Gastroesophageal sphincter (tissue), 3 donors: ENCODE results near the gene CSNK1D.

Experiments used
- POLR2A ChIP-seq, 2 donors: fragments of 450-650 bp; IDR thresholded peaks; one replicate each; pipeline ENCODE4 v1.6.1; 2017; ENCODE audit warnings: antibody characterized with exemption in 2 of 2, mild to moderate bottlenecking in 2 of 2, moderate library complexity in 1 of 2
- POLR2AphosphoS5 ChIP-seq: sonication (generic); formaldehyde crosslinking; IDR thresholded peaks from one replicate; pipeline ENCODE4 v1.6.1; 2017; ENCODE audit warnings: antibody characterized with exemption
- TF ChIP-seq, protein P1 (sequence below), 4 experiments: fragments of 200-600 bp in 2 of 4; fragments of 450-650 bp in 2 of 4; sonication (generic) in 1 of 4; IDR thresholded peaks; one replicate each; pipeline ENCODE4 v1.5.1; 2017 to 2019; ENCODE audit warnings: antibody characterized with exemption in 4 of 4, mild to moderate bottlenecking in 2 of 4, moderate library complexity in 2 of 4

DNA sequence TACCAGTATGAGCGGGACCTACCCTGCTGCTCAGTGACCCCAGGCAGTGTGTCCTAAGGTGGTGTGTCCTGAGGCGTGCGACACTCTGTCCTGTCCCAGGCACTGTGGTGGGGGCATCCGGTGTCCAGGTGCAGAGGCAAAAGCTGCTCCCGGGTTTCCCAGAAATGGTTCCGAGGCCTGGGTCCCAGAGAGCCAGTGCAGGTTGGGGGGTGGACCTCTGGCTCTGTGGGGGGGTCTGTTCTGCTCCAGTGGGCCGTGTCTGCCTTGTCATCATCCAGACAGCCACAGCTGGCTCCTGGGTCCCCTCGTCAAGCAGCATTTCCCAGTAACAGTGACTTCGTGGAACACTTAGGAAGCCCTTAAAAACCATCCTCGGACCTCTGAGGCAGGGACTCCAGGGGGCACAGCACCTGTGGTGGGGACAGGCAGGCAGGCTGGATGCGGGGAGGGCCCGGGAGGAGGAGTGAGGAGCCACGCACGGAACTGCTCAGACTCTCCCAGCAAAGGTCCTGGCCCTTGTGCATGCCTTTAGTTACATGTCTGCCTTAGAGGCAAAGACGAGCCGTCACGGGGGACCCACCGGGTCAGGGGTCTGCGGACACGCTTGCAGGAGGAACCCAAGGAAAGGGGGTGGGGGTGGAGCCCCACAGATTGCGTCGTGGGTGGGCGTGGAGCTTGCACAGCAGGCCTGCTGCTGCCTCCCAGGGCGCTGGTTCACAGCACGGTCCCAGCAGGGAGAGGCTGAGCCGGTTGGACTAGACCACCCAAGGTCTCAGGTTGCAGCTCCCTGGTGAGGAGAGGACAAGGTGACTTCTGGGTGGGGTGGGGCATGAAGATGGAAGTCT lies 39.1 kb downstream of the CSNK1D start:
- TF ChIP-seq, protein P1, sequence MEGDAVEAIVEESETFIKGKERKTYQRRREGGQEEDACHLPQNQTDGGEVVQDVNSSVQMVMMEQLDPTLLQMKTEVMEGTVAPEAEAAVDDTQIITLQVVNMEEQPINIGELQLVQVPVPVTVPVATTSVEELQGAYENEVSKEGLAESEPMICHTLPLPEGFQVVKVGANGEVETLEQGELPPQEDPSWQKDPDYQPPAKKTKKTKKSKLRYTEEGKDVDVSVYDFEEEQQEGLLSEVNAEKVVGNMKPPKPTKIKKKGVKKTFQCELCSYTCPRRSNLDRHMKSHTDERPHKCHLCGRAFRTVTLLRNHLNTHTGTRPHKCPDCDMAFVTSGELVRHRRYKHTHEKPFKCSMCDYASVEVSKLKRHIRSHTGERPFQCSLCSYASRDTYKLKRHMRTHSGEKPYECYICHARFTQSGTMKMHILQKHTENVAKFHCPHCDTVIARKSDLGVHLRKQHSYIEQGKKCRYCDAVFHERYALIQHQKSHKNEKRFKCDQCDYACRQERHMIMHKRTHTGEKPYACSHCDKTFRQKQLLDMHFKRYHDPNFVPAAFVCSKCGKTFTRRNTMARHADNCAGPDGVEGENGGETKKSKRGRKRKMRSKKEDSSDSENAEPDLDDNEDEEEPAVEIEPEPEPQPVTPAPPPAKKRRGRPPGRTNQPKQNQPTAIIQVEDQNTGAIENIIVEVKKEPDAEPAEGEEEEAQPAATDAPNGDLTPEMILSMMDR (IDR thresholded peaks at IDR 0.05), result no peak
- TF ChIP-seq POLR2A (IDR thresholded peaks at IDR 0.05) (no peak), POLR2AphosphoS5 (no peak)
